Fibroblast of mammary gland (primary cell): Measurements from ENCODE around the gene RFPL3.
"Not testable (repeated sequence)": the region's sequence is repeated elsewhere in the genome, so short reads cannot be mapped to it uniquely, and the experiment has no call there.

Experiments used
- DNase-seq: peaks from one replicate; pipeline ENCODE4 v3.0.0-alpha.2; 2010; ENCODE audit warnings: low read depth
- H3K4me3 ChIP-seq: 2 replicates; pipeline ENCODE4 v1.5.1; 2011; ENCODE audit warnings: low read depth, mild to moderate bottlenecking, low read length, moderate library complexity; ENCODE audit not compliant: control insufficient read depth
- TF ChIP-seq, protein P1 (sequence below): conservative IDR thresholded peaks from 2 replicates; pipeline ENCODE4 v1.5.1; 2011; ENCODE audit warnings: low read depth, low read length, inconsistent platforms; ENCODE audit not compliant: control insufficient read depth, insufficient read depth

Gene RFPL3

GRCh38 chr22:32333769-32334659, 23.7 kb upstream of the RFPL3 start:
- no peak overlapping the region for H3K4me3 ChIP-seq
- DNase-seq = no peak
- TF ChIP-seq, protein P1, sequence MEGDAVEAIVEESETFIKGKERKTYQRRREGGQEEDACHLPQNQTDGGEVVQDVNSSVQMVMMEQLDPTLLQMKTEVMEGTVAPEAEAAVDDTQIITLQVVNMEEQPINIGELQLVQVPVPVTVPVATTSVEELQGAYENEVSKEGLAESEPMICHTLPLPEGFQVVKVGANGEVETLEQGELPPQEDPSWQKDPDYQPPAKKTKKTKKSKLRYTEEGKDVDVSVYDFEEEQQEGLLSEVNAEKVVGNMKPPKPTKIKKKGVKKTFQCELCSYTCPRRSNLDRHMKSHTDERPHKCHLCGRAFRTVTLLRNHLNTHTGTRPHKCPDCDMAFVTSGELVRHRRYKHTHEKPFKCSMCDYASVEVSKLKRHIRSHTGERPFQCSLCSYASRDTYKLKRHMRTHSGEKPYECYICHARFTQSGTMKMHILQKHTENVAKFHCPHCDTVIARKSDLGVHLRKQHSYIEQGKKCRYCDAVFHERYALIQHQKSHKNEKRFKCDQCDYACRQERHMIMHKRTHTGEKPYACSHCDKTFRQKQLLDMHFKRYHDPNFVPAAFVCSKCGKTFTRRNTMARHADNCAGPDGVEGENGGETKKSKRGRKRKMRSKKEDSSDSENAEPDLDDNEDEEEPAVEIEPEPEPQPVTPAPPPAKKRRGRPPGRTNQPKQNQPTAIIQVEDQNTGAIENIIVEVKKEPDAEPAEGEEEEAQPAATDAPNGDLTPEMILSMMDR = no peak

GRCh38 chr22:32334660-32335365, 22.9 kb upstream of the RFPL3 start:
- no peak overlapping the region for H3K4me3 ChIP-seq
- TF ChIP-seq, protein P1 = no peak
- no peak for DNase-seq

DNA sequence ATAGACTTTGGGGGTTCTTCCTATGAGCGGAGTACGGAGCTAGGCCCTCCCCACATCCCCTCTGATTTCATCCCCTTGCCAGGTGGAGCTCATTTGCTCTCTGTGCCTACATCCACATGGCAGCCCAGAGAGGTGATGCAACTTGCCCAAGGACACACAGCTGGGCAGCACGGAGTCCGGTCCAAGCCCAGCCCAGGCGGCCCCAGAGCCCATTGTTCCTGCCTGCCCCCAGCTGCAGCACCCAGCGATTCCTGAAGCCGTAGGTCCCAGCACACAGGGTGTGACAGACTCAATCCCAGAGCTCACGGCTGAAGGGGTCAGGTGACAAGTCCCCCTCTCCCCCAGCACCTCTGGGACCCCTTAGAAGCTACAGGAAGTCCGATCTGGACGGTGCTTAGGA, 22.2 kb upstream of the RFPL3 start:
- no peak overlapping the region for H3K4me3 ChIP-seq
- DNase-seq = no peak
- TF ChIP-seq, protein P1 = no peak

- no peak overlapping the region for H3K4me3 ChIP-seq
- DNase-seq = no peak
- TF ChIP-seq, protein P1 = no peak
These were observed 21.5 kb upstream of the RFPL3 start for GRCh38 chr22:32336121-32336603.

DNA sequence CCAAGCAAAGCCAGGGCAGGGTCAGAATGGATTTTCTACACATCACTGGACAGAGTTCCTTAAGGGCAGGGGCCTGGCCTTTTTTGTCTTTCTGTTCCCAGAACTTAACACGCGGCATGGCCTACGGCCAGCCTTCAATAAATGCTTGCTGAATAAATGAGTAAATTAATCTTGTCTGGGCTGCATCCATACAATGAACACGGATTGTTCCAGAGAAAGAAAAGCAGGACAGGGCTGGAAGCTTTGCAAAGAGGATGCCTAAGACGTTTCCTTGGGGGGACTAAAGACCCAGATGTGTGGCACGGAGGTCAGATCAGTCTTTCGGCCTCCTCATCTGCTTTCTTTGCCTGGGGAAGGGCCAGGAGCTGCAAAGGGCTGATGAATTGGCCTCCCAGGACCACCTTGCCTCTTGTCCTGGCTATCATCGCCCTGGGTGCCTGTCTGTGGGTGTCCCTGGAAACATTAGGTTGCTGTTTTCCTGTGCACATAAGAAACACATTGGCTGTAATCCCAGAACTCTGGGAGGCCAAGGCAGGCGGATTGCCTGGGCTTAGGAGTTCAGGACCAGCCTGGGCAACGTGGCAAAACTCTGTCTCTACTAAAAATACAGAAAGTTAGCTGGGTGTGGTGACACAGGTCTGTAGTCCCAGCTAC, 20.8 kb upstream of the RFPL3 start:
- no peak for DNase-seq
- TF ChIP-seq, protein P1 = no peak
- no peak overlapping the region for H3K4me3 ChIP-seq

DNA sequence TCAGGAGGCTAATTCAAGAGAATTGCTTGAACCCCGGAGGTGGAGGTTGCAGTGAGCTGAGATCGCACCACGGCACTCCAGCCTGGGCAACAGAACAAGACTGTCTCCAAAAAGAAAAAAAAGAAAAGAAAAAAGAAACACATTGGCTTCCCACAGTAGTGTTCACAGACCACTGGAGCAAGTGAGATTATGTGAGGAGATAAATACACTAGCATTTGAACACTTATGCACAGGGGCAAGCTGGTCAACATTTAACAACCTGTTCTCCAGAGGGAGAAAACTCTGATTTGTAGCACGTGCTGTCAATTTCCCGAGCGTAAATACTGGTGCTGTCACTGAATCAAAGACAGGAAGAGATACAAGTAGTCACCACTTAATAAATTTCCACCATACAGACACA, 20.2 kb upstream of the RFPL3 start:
- not testable (repeated sequence) for H3K4me3 ChIP-seq, DNase-seq

GRCh38 chr22:32338757-32339156, 18.9 kb upstream of the RFPL3 start:
- DNase-seq = no peak
- TF ChIP-seq, protein P1 = no peak
- no peak overlapping the region for H3K4me3 ChIP-seq
